GM19240 (cell line): ENCODE results near the gene RNF13.
"Not testable (repeated sequence)": the region's sequence is repeated elsewhere in the genome, so short reads cannot be mapped to it uniquely, and the experiment has no call there.

Experiments
- DNase-seq: peaks from one replicate; pipeline ENCODE4 v3.0.0; 2011; ENCODE audit warnings: low spot score; ENCODE audit not compliant: insufficient read length

RNF13 gene

DNA sequence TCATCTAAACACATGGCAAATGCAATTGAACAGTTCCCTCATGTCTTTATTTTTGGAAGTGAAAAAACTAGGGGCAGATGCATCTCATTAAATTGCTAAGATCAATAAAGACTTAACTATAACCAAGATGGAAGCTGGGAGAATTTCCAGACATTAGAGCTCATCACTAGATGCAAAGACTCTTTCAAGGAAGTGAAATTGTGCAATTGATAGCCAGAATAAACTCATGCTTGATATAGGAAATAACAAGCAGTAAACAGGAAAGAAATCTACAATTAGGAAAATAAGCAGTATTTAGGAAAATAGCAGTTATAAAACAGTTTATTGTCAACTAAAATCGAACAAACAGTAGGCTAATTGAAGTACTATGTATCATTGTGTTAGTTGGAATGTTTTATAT, 11.8 kb upstream of the RNF13 start:
- DNase-seq: no peak

- DNase-seq: no peak
These were observed 11.4 kb upstream of the RNF13 start for GRCh38 chr3:149801639-149802038.

DNA sequence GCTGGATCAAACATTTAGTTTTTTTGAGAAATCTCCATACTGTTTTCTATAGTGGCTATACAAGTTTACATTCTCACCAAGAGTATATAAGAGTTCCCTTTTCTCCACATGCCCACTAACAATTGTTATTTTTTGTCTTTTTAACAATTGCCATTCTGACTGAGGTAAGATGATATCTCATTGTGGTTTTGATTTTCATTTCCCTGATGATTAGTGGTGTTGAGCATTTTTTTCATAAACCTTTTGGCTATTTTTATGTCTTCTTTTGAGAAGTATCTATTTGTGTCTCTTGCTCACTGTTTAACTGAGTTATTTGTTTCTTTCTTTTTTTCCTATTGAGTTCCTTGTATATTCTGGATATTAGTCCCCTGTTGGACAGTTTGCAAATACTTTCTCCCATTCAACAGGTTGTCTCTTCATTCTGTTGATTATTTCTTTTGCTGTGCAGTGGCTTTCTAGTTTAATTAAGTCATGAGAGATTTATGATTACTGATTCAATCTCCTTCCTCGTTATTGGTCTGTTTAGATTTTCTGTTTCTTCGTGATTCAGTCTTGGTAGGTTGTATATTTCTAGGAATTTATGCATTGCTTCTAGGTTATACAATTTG, 6.7 kb upstream of the RNF13 start:
- no peak for DNase-seq

- no peak for DNase-seq
These were observed 4.7 kb upstream of the RNF13 start for GRCh38 chr3:149808209-149808829.

GRCh38 chr3:149809699-149810098, 3.3 kb upstream of the RNF13 start:
- no peak for DNase-seq

- no peak for DNase-seq
These were observed 2.2 kb upstream of the RNF13 start for GRCh38 chr3:149810846-149811245.

DNA sequence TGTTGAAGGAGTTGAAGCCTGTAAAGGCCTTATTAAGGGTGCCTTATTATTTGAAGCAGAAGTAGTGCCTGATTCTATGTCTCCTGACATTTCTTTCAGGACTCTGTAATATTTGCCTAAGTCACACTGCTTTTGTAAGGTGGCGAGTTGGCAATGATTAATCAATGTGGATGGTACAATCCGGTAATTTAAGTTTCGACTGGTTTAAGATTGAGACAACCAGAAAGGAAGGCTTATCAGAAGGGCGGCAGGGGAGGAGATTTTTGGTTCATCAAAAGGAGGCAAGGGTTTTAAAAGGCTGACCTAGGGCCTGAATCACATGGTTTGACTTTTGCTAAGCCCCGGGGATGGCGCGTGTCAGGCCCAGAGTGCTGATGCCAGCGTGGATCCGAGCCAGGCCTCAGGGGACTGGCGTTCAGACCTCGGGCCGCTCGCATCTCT, 830 bp upstream of the RNF13 start:
- DNase-seq: no peak

DNA sequence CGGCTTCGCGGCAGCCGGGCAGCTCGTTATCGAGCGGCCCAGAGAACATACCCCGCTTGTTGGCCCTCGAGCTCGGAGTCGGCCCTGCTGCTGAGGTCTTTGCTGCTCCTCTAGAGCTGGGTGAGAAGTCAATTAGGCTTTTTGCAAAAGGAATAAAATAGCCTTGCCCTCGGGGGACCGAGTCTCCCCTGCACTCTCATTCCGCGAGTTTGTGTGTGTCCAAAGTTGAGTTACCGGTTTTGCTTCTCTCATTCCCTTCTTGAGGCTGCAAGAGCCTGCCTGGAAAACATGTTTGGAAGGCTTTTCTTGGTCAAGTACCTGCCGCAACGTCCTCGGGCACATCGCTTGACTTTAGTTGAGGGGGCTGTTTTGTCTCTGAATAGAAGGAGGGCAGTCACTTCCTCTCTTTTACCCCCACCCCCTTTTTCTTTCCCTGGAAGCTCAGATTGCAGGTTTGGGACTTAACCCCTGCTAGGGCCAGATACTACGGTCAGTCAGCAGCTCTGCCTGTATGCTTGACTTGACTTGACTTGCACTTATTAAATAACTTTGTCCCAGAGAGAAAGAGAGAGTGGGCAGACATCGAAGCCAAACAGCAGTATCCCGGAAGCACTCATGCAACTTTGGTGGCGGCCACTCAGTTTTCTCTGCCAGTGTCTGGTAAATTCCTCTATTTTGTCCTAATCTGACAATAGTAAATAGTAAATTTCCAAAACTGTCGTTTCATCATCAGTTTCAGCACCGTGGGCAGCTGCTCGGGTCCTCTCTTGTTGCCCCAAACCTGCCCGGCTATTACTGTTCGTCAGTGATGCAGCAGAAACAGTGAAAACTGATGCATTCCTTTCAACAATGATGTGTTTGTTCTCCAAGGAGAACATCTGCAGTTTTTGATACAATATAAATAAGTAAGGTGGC, 609 bp downstream of the RNF13 start:
- no peak for DNase-seq

GRCh38 chr3:149815321-149815720, 2.3 kb downstream of the RNF13 start:
- no peak for DNase-seq

GRCh38 chr3:149815728-149816127, 2.7 kb downstream of the RNF13 start:
- no peak for DNase-seq

DNA sequence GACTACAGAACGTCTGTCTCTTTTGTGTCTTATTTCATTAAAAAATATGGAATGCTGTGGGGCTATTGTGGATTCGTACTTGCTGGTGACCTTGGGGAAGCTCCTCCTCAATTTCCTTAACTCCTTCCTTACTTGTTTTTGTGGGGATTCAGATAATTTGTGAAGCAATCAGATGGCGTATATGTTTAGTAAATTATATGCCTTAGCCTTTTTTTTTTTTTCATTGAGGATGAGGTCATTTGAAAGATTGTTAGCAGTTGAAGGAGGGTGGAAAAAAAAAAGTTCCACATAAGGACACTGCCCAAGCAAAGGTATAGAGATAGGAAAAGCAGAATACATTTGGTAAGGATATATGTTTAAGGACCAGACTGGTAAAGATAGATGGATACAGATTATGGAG, 3.3 kb downstream of the RNF13 start:
- DNase-seq: no peak

DNA sequence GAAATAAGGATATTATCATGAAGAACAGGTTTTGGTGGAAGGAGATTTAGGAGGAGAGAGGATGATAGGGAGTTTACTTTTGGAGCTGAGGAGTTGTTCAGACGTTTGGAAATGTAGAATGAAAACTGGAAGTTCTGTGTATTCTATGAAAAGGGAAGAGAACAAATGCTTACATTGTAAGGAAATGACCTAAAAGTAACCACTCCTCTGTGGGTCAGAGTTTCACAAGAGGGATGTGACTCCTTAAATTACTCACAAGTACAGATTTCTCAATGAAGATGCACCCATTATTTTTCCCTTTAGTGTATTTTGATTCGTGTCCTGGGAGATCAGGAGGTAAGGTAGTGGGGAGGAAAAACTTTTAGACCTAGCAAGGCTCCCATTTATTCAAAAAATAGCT, 4.0 kb downstream of the RNF13 start:
- DNase-seq: no peak

GRCh38 chr3:149819432-149819831, 6.4 kb downstream of the RNF13 start:
- DNase-seq: no peak

GRCh38 chr3:149820183-149820582, 7.2 kb downstream of the RNF13 start:
- DNase-seq: no peak

GRCh38 chr3:149826636-149827035, 13.6 kb downstream of the RNF13 start:
- DNase-seq: no peak

GRCh38 chr3:149828390-149828789, 15.4 kb downstream of the RNF13 start:
- DNase-seq: no peak

DNA sequence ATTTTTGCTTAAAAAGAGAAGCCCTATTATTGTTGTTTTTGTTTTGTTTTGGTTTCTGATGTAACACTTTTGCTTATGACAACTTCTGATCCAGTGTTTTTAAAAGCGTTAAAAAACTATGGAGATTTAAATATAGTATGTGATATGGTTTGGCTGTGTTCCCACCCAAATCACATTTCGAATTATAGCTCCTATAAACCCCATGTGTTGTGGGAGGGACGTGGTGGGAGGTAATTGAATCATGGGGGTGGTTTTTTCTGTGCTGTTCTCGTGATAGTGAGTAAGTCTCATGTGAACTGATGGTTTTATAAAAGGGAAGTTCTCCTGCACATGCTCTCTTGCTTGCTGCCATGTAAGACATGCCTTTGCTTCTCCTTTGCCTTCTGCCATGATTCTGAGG, 16.6 kb downstream of the RNF13 start:
- not testable (repeated sequence) for DNase-seq

GRCh38 chr3:149830902-149831301, 17.9 kb downstream of the RNF13 start:
- no peak for DNase-seq

DNA sequence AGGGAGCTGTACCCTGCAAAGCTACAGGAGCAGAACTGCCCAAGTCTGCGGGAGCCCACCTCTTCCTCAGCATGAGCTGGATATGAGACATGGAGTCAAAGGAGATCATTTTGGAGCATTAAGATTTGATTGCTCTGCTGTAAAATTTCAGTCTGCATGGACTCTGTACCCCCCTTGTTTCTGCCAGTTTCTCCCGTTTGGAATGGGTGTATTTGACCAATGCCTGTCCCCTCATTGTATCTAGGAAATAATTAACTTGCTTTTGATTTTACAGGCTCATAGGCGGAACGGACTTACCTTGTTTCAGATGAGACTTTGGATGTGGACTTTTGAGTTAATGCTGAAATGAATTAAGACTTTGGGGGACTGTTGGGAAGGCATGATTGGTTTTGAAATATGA, 18.3 kb downstream of the RNF13 start:
- no peak for DNase-seq

GRCh38 chr3:149832086-149832485, 19.1 kb downstream of the RNF13 start:
- DNase-seq: no peak

GRCh38 chr3:149833241-149833640, 20.2 kb downstream of the RNF13 start:
- no peak for DNase-seq

GRCh38 chr3:149838491-149838890, 25.5 kb downstream of the RNF13 start:
- DNase-seq: not testable (repeated sequence)
